HEK293T (cell line): Measurements from ENCODE around the gene RAPGEF6.
"Not testable (repeated sequence)": the region's sequence is repeated elsewhere in the genome, so short reads cannot be mapped to it uniquely, and the experiment has no call there.

Experiments used
- CTCF ChIA-PET: fragments of 350-600 bp; formaldehyde crosslinking; extraction: SDS; loops from one replicate; lab custom pipeline; 2021; ENCODE audit warnings: antibody characterized with exemption, inconsistent platforms; lab: Yijun Ruan, JAX
- POLR2A ChIA-PET: fragments of 350-600 bp; formaldehyde crosslinking; extraction: SDS; loops from one replicate; lab custom pipeline; 2020; ENCODE audit warnings: antibody characterized with exemption, inconsistent platforms; lab: Yijun Ruan, JAX
- DNase-seq: peaks from one replicate; pipeline ENCODE4 v3.0.0; 2012; ENCODE audit warnings: mixed read lengths; ENCODE audit errors: extremely low spot score
- ARNT ChIP-seq: fragments of 450-650 bp; IDR thresholded peaks from 2 replicates; pipeline ENCODE4 v1.6.1; 2017; ENCODE audit warnings: mild to moderate bottlenecking
- BHLHE40 ChIP-seq: fragments of 450-650 bp; IDR thresholded peaks from 2 replicates; pipeline ENCODE4 v1.6.1; 2016; ENCODE audit warnings: mild to moderate bottlenecking, moderate library complexity, borderline replicate concordance
- CTBP1 ChIP-seq: fragments of 450-650 bp; IDR thresholded peaks from 2 replicates; pipeline ENCODE4 v1.6.1; 2016; ENCODE audit warnings: borderline replicate concordance
- ELF4 ChIP-seq: fragments of 450-650 bp; IDR thresholded peaks from 2 replicates; pipeline ENCODE4 v1.6.1; 2017; ENCODE audit warnings: antibody characterized with exemption
- FOXA1 ChIP-seq: fragments of 450-650 bp; IDR thresholded peaks from 2 replicates; pipeline ENCODE4 v1.6.1; 2016; ENCODE audit warnings: mild to moderate bottlenecking
- FOXK2 ChIP-seq: fragments of 450-650 bp; IDR thresholded peaks from 2 replicates; pipeline ENCODE4 v1.6.1; 2016; ENCODE audit warnings: mild to moderate bottlenecking
- FOXM1 ChIP-seq: fragments of 450-650 bp; IDR thresholded peaks from 2 replicates; pipeline ENCODE4 v1.6.1; 2017; ENCODE audit warnings: mild to moderate bottlenecking, borderline replicate concordance
- HDGF ChIP-seq: fragments of 450-650 bp; IDR thresholded peaks from 2 replicates; pipeline ENCODE4 v1.6.1; 2017; ENCODE audit warnings: antibody characterized with exemption, borderline replicate concordance
- L3MBTL2 ChIP-seq: fragments of 450-650 bp; conservative IDR thresholded peaks from 2 replicates; pipeline ENCODE4 v1.6.1; 2016; ENCODE audit warnings: mild to moderate bottlenecking
- LEF1 ChIP-seq: fragments of 450-650 bp; IDR thresholded peaks from 2 replicates; pipeline ENCODE4 v1.6.1; 2017; ENCODE audit warnings: mild to moderate bottlenecking, borderline replicate concordance
- NFRKB ChIP-seq: fragments of 450-650 bp; IDR thresholded peaks from 2 replicates; pipeline ENCODE4 v1.6.1; 2016; ENCODE audit warnings: mild to moderate bottlenecking, moderate library complexity
- SP1 ChIP-seq: fragments of 450-650 bp; IDR thresholded peaks from 2 replicates; pipeline ENCODE4 v1.6.1; 2017
- SUZ12 ChIP-seq: fragments of 450-650 bp; IDR thresholded peaks from 2 replicates; pipeline ENCODE4 v1.6.1; 2016; ENCODE audit warnings: mild to moderate bottlenecking
- TARDBP ChIP-seq: fragments of 450-650 bp; IDR thresholded peaks from 2 replicates; pipeline ENCODE4 v1.6.1; 2016
- ZNF384 ChIP-seq: fragments of 450-650 bp; IDR thresholded peaks from 2 replicates; pipeline ENCODE4 v1.6.1; 2016
- TF ChIP-seq, protein P1 (sequence below): fragments of 450-650 bp; IDR thresholded peaks from 2 replicates; pipeline ENCODE4 v1.6.1; 2016

RAPGEF6 gene

DNA sequence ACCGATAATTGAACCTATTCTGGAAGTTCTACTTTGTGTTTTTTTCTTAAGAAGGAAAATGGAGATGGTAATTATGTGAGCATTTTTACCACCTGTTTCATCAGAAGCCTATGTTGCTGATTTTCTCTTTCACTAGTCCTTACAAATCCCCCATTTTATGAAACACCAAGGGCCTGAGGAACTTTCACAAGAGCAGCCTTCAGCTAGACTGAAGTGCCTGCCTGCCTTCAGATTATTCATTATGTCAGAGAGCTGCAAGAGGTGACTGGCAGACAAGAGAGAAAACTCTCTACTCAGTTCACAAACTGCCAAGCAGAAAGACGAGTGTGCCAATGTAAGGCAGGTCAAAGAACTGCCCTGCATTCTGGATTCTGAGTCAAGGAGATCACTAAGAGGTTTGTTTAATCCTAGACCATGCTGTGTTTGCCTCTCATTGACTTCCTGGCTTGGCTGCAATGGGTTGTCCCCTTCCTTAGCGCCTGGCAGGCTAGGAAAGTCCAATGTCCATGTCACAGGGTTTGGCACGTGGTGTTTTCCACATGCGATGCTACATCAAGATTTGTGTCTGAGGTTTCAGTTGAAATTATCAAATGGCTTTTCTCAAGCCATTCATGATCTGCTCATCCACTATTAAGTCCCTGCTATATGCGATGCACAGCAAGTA, 227.9 kb downstream of the RAPGEF6 start:
- TF ChIP-seq, protein P1, sequence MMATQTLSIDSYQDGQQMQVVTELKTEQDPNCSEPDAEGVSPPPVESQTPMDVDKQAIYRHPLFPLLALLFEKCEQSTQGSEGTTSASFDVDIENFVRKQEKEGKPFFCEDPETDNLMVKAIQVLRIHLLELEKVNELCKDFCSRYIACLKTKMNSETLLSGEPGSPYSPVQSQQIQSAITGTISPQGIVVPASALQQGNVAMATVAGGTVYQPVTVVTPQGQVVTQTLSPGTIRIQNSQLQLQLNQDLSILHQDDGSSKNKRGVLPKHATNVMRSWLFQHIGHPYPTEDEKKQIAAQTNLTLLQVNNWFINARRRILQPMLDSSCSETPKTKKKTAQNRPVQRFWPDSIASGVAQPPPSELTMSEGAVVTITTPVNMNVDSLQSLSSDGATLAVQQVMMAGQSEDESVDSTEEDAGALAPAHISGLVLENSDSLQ: no peak
- no peak for TF ChIP-seq SUZ12
- TF ChIP-seq ARNT: no peak
- TF ChIP-seq LEF1: no peak
- CTCF ChIA-PET: interaction anchor here (0.6 kb wide), 1 partner anchor 141 kb away, joined by 3 read pairs; no protein-coding TSS in a partner anchor
- DNase-seq: no peak
- POLR2A ChIA-PET: no interaction called here

DNA sequence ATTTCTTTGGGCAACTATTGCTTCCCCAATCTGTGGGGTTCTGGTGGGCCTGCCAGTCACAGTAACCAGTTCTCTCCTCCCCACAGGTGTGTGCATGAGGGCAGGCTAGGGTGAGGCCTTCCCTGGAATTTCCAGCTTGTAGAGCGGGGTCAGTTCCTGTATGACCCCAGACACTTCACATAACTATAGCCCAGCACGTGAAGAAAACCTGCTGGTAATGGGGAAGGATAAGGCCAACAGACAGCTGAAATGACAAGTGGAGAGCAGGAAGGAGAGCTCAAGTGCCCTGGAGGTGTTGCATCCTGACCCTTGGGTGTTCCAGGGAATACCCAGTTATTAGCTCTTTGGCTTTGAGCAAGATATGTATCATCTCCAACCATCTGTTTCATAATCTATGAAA, 229.0 kb downstream of the RAPGEF6 start:
- ChIA-PET POLR2A (no interaction called here), CTCF (no interaction called here)
- no peak for DNase-seq
- TF ChIP-seq SUZ12 (no peak), SP1 (no peak), ZNF384 (no peak)

DNA sequence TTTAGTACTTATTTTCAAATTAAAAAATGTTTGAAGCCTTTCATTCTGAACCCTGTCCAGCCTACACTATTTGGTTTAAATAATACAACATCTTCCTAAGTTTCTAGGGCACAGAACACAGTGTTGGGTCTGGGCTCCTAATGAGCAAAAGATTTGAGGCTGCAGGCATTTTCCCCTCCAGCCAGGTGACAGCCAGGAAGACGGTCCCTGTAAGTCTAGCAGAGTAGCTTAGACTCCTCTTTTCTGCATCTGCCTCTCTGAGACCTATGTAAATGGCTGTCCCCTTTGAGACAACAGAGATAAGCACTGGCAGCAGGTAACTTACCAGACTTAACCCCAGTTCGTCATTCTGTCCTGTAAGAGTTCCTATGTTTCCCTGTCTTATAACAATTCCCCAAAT, 229.4 kb downstream of the RAPGEF6 start:
- TF ChIP-seq SP1: no peak
- no peak for TF ChIP-seq SUZ12
- TF ChIP-seq LEF1: no peak
- TF ChIP-seq FOXM1: no peak
- no peak for TF ChIP-seq NFRKB
- POLR2A ChIA-PET: no interaction called here
- no peak for DNase-seq
- CTCF ChIA-PET: no interaction called here

DNA sequence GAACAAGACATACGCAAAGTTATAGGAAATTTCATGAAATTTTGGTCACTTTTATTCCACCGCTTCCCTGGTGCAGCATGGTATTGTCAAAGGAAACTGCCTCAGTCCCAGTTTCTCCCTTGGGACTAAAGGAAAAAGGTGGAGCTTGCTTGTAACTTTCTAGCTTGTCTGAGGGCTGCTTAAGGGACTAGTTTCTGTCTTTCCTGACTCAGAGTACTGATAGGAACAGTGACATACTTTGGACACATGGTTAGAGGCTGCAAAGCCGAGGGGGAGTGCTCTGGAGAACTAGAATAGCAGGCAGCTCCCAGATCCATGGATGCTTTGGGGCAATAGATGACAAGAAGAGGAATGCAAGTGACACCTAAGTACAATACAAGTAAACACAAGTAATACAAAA, 234.4 kb downstream of the RAPGEF6 start:
- ChIA-PET POLR2A (no interaction called here), CTCF (no interaction called here)
- TF ChIP-seq BHLHE40 (no peak), FOXA1 (no peak), NFRKB (no peak), CTBP1 (no peak), FOXK2 (no peak), SUZ12 (no peak), HDGF (no peak), ELF4 (no peak), SP1 (no peak), ARNT (no peak), TARDBP (no peak)
- no peak for DNase-seq

DNA sequence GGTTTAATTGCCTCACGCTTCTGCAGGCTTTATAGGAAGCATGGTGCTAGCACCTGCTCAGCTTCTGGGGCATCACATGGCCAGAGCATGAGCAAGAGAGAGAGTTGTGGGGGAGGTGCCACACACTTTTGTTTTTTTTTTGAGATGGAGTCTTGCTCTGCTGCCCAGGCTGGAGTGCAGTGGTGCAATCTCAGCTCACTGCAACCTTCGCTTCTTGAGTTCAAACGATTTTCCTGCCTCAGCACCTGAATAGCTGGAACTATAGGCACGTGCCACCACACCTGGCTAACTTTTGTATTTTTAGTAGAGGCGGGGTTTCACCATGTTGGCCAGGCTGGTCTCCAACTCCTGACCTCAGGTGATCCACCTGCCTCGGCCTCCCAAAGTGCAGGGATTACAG, 236.0 kb downstream of the RAPGEF6 start:
- POLR2A ChIA-PET, DNase-seq, CTCF ChIA-PET: not testable (repeated sequence)

DNA sequence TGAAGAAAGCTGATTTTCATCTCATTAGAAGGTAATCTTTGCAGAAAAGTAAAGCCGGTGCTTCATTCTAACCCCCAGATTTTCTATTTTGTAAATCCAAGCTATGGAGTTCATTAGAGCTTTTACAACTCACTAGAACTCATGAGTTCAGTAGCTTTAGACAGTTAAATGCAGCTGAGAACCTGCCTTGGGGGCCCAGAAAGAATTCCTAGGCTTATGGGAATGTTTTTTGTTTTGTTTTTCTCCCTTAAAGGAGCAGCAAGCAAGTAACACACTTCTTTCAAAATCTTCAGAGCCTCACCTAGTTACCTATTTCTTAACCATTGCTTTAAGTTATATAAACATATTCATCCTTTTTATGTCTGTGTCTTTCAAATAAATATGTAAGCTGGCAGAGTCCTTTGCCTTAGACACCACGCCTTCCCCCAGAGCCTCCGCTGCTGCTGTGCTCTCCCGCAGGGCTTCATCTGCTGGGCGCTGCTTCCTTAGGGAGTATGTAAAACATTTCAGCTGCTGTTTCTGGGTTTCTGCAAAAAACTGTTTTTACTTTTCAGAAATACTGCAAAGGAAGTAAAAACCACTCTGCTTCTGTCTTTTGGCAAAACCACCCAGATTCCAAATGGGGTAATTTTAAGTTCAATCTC, 238.3 kb downstream of the RAPGEF6 start:
- POLR2A ChIA-PET: no interaction called here
- no peak for TF ChIP-seq CTBP1
- TF ChIP-seq L3MBTL2: no peak
- TF ChIP-seq, protein P1: no peak
- TF ChIP-seq SUZ12: no peak
- no peak for TF ChIP-seq LEF1
- no peak for TF ChIP-seq FOXK2
- CTCF ChIA-PET: no interaction called here
- no peak for DNase-seq

DNA sequence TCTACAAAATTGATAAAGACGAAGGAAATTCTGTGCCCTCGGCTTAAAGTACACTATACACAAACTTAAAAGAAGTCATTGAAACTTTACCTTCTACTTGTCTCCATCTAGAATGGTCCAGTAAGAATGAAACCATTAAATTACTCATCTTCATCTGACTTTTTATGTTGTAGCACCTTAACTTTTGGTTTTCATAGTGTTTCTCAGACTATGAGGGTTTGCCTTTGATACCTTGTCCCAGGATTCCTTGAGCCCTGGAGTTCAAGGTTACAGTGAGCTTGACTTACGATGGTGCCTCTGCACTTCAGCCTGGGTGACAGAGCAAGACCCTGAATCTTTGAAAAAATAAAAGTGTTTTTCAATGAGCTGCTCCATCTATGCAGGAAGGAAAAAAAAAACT, 239.0 kb downstream of the RAPGEF6 start:
- ChIA-PET CTCF (no interaction called here), POLR2A (no interaction called here)
- TF ChIP-seq, protein P1: no peak
- TF ChIP-seq L3MBTL2 (no peak), HDGF (no peak), CTBP1 (no peak), NFRKB (no peak), ARNT (no peak), BHLHE40 (no peak)

DNA sequence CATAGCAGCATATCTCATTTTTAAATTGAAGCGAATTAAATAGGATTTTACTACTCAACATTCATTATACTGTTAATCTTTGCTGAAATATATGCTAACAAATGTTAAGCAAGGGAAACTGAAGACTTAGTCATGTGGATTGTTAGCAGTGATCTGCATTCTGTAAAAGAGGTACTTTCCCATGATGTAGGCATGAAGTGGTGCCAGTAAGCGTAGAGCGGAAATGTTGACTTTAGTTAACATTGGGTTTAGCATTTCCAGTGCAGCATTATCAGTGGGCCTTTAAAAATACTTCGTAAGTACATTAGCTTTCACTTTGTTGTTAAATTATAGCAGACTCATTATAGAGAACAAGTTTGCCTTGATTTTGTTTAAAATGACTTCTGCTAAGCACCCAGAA, 240.9 kb downstream of the RAPGEF6 start:
- no peak for TF ChIP-seq ARNT
- no peak for TF ChIP-seq SP1
- TF ChIP-seq CTBP1: no peak
- no peak for TF ChIP-seq ZNF384
- no peak for TF ChIP-seq NFRKB
- TF ChIP-seq HDGF: no peak
- TF ChIP-seq, protein P1: no peak
- no peak for TF ChIP-seq FOXK2
- no peak for TF ChIP-seq TARDBP
- no peak for TF ChIP-seq FOXM1
- no peak for TF ChIP-seq SUZ12
- no peak for TF ChIP-seq FOXA1
- TF ChIP-seq LEF1: no peak
- TF ChIP-seq ELF4: no peak
- no peak for DNase-seq
- ChIA-PET CTCF (interaction anchor here (0.6 kb wide), 1 partner anchor 522 kb away, joined by 3 read pairs; no protein-coding TSS in a partner anchor), POLR2A (no interaction called here)

More for the DNA sequence above, 239.0 kb downstream of the RAPGEF6 start:
- no peak for DNase-seq
